Body of pancreas (tissue), 4 donors: ENCODE results near the gene CDC42SE2.

Experiments
- CTCF ChIP-seq, 7 experiments: fragments of 450-650 bp in 4 of 7; fragments of 200-600 bp in 3 of 7; sonication (generic) in 3 of 7; IDR thresholded peaks; one replicate each; pipeline ENCODE4 v1.5.1; 2016 to 2019; ENCODE audit warnings: antibody characterized with exemption in 7 of 7
- POLR2A ChIP-seq, 3 donors: fragments of 450-650 bp; IDR thresholded peaks; one replicate each; pipeline ENCODE4 v1.6.1; 2016; ENCODE audit warnings: antibody characterized with exemption in 3 of 3, mild to moderate bottlenecking in 2 of 3

- TF ChIP-seq POLR2A (IDR thresholded peaks at IDR 0.05) = no peak
- TF ChIP-seq CTCF (IDR thresholded peaks at IDR 0.05) = no peak
These were observed 34.2 kb upstream of the CDC42SE2 start for GRCh38 chr5:131229623-131230022.
